ENCODE results near the gene FBN1. TPM values are rescaled to one million over a fixed set of nuclear protein-coding genes. Genes with fewer than 3 reads are reported as not detected.

The FBN1 gene
- total RNA-seq, 2 donors from 2014 or later, result 5.5 to 5.9 TPM

DNA sequence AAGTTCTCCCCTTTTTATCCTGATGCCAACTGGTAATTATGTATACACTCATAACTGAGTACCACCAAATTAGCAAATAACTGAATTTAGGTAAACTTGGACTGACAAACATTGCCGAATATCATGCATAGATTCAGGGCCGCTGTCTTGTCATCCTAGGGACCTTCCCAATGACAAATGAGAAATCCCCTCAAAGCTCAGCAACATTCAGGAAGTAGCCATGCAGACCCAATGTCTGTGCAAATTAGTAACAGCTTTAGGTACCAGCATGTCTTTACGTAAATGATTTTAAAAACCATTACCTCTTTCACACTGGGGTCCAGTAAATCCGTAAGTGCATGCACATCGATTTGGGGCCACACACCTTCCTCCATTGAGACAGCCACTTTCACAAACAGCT, 49.5 kb downstream of the FBN1 start:
- no peaks in the 10 kb centered on the region for H3K9me3 ChIP-seq (ENCODE audit: control insufficient read depth, low read length)
- no peak for DNase-seq
- H3K4me1 Mint-ChIP-seq, result peaks cover 12% of the 10 kb centered on the region
- no peaks in the 10 kb centered on the region for H3K27me3 ChIP-seq (ENCODE audit: control insufficient read depth, insufficient read depth, low read length, poor library complexity, severe bottlenecking)
- TF ChIP-seq, protein P1, sequence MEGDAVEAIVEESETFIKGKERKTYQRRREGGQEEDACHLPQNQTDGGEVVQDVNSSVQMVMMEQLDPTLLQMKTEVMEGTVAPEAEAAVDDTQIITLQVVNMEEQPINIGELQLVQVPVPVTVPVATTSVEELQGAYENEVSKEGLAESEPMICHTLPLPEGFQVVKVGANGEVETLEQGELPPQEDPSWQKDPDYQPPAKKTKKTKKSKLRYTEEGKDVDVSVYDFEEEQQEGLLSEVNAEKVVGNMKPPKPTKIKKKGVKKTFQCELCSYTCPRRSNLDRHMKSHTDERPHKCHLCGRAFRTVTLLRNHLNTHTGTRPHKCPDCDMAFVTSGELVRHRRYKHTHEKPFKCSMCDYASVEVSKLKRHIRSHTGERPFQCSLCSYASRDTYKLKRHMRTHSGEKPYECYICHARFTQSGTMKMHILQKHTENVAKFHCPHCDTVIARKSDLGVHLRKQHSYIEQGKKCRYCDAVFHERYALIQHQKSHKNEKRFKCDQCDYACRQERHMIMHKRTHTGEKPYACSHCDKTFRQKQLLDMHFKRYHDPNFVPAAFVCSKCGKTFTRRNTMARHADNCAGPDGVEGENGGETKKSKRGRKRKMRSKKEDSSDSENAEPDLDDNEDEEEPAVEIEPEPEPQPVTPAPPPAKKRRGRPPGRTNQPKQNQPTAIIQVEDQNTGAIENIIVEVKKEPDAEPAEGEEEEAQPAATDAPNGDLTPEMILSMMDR (conservative IDR thresholded peaks at IDR 0.05), result no peak
- peaks cover 3% of the 10 kb centered on the region for H3K4me1 ChIP-seq (ENCODE audit: control insufficient read depth, insufficient read depth, low read length)
- no peak overlapping the region for H3K27ac ChIP-seq (ENCODE audit: low read depth, low read length)
- no peaks in the 10 kb centered on the region for H3K36me3 Mint-ChIP-seq (ENCODE audit: low read depth)
- H3K27me3 Mint-ChIP-seq (ENCODE audit: insufficient read depth), result no peaks in the 10 kb centered on the region
- no peaks in the 10 kb centered on the region for H3K9me3 Mint-ChIP-seq
- no peak overlapping the region for H3K4me3 Mint-ChIP-seq
- H3K27ac Mint-ChIP-seq, result no peak overlapping the region
- H3K36me3 ChIP-seq (ENCODE audit: control insufficient read depth, insufficient read depth, low read length), result no peaks in the 10 kb centered on the region
- H3K4me3 ChIP-seq (ENCODE audit: low read length), result no peak overlapping the region
- WGBS, 2 experiments (ENCODE audit: insufficient coverage in 1 of 2, insufficient read length in 1 of 2), result 95 to 96% methylated on average over 5 of the region's 5 CpGs
- H3K9ac ChIP-seq (ENCODE audit: extremely low read depth, low read length, poor library complexity, severe bottlenecking), result no peak overlapping the region

GRCh38 chr15:48592933-48593332, 52.6 kb downstream of the FBN1 start:
- TF ChIP-seq, protein P1 (conservative IDR thresholded peaks at IDR 0.05), result no peak
- no peak overlapping the region for H3K4me3 Mint-ChIP-seq
- no peak for DNase-seq
- peaks cover 15% of the 10 kb centered on the region for H3K4me1 Mint-ChIP-seq
- 80 to 95% methylated on average over 1 of the region's 1 CpG for WGBS, 2 experiments (ENCODE audit: insufficient coverage in 1 of 2, insufficient read length in 1 of 2)
- H3K9ac ChIP-seq (ENCODE audit: extremely low read depth, low read length, poor library complexity, severe bottlenecking), result no peak overlapping the region
- H3K9me3 Mint-ChIP-seq, result no peaks in the 10 kb centered on the region
- H3K27me3 Mint-ChIP-seq (ENCODE audit: insufficient read depth), result no peaks in the 10 kb centered on the region
- no peaks in the 10 kb centered on the region for H3K36me3 ChIP-seq (ENCODE audit: control insufficient read depth, insufficient read depth, low read length)
- H3K4me1 ChIP-seq (ENCODE audit: control insufficient read depth, insufficient read depth, low read length), result peaks cover 3% of the 10 kb centered on the region
- H3K36me3 Mint-ChIP-seq (ENCODE audit: low read depth), result no peaks in the 10 kb centered on the region
- H3K4me3 ChIP-seq (ENCODE audit: low read length), result no peak overlapping the region
- no peaks in the 10 kb centered on the region for H3K9me3 ChIP-seq (ENCODE audit: control insufficient read depth, low read length)
- H3K27ac ChIP-seq (ENCODE audit: low read depth, low read length), result no peak overlapping the region
- no peaks in the 10 kb centered on the region for H3K27me3 ChIP-seq (ENCODE audit: control insufficient read depth, insufficient read depth, low read length, poor library complexity, severe bottlenecking)
- H3K27ac Mint-ChIP-seq, result no peak overlapping the region

DNA sequence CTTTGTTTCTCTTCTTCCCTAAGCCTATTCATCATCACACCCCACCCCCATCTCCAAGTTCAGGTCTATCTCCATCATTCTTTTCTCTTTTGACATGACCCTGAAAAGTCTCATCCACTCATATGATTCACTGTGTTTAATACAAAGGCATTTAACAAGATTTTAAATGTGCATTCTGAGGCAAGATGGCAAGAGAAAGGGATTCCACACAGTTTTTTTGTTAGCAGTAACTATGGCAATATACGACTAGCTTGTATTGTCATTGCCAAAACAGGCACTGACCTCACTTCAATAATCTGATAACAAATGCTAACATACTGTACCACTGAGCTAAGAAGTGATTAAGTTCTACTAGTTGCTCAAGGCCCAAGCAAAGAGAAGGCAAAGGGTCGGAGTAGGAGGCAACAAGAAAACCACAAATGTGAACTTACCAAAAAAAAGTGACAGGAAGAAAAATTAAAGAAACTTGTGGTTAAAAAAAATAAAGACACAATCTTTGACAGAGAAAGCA, 53.2 kb downstream of the FBN1 start:
- WGBS, 2 experiments (ENCODE audit: insufficient coverage in 1 of 2, insufficient read length in 1 of 2), result 83 to 94% methylated on average over 1 to 2 of the region's 2 CpGs
- H3K36me3 Mint-ChIP-seq (ENCODE audit: low read depth), result no peaks in the 10 kb centered on the region
- no peak overlapping the region for H3K27ac ChIP-seq (ENCODE audit: low read depth, low read length)
- TF ChIP-seq, protein P1 (conservative IDR thresholded peaks at IDR 0.05), result no peak
- H3K4me3 Mint-ChIP-seq, result no peak overlapping the region
- no peak for DNase-seq
- no peak overlapping the region for H3K27ac Mint-ChIP-seq
- no peak overlapping the region for H3K9ac ChIP-seq (ENCODE audit: extremely low read depth, low read length, poor library complexity, severe bottlenecking)
- no peaks in the 10 kb centered on the region for H3K9me3 ChIP-seq (ENCODE audit: control insufficient read depth, low read length)
- H3K4me1 ChIP-seq (ENCODE audit: control insufficient read depth, insufficient read depth, low read length), result peaks cover 3% of the 10 kb centered on the region
- peaks cover 15% of the 10 kb centered on the region for H3K4me1 Mint-ChIP-seq
- H3K27me3 ChIP-seq (ENCODE audit: control insufficient read depth, insufficient read depth, low read length, poor library complexity, severe bottlenecking), result no peaks in the 10 kb centered on the region
- H3K27me3 Mint-ChIP-seq (ENCODE audit: insufficient read depth), result no peaks in the 10 kb centered on the region
- no peaks in the 10 kb centered on the region for H3K9me3 Mint-ChIP-seq
- no peak overlapping the region for H3K4me3 ChIP-seq (ENCODE audit: low read length)
- H3K36me3 ChIP-seq (ENCODE audit: control insufficient read depth, insufficient read depth, low read length), result no peaks in the 10 kb centered on the region
